GM23338 (cell line): Measurements from ENCODE around the gene CCR6. TPM values are rescaled to one million over a fixed set of nuclear protein-coding genes. Genes with fewer than 3 reads are reported as not detected.

Source experiments
- ATAC-seq: fragments of 200-7000 bp; cut with Tn5 transposase; 3 replicates; pipeline ENCODE4 v1.9.1; 2020
- DNase-seq: peaks from one replicate; pipeline ENCODE4 v3.0.0-alpha.2; 2015; ENCODE audit warnings: low spot score
- H2AFZ ChIP-seq: fragments of 200-600 bp; sonication (generic); 2 replicates; pipeline ENCODE4 v1.8.0; 2016; ENCODE audit warnings: antibody characterized with exemption, mild to moderate bottlenecking, moderate library complexity
- H3F3A ChIP-seq: fragments of 200-600 bp; sonication (generic); replicated peaks from 2 replicates; pipeline ENCODE4 v1.8.0; 2017; ENCODE audit warnings: antibody characterized with exemption, mixed run types, low read depth
- H3K27ac ChIP-seq: fragments of 200-600 bp; sonication (generic); 2 replicates; pipeline ENCODE4 v1.6.1; 2016; ENCODE audit warnings: low read depth
- H3K27me3 ChIP-seq: fragments of 200-600 bp; sonication (generic); 2 replicates; pipeline ENCODE4 v1.8.0; 2016; ENCODE audit warnings: mild to moderate bottlenecking, mixed run types, moderate library complexity; ENCODE audit not compliant: insufficient read depth
- H3K36me3 ChIP-seq: fragments of 200-600 bp; sonication (generic); 2 replicates; pipeline ENCODE4 v1.8.0; 2016; ENCODE audit warnings: mild to moderate bottlenecking; ENCODE audit not compliant: insufficient read depth
- H3K4me1 ChIP-seq: fragments of 200-600 bp; sonication (generic); 2 replicates; pipeline ENCODE4 v1.8.0; 2016; ENCODE audit warnings: mild to moderate bottlenecking, moderate library complexity; ENCODE audit not compliant: insufficient read depth
- H3K4me2 ChIP-seq: fragments of 200-600 bp; sonication (generic); 2 replicates; pipeline ENCODE4 v1.7.1; 2017; ENCODE audit warnings: mixed run types
- H3K4me3 ChIP-seq: fragments of 200-600 bp; sonication (generic); 2 replicates; pipeline ENCODE4 v1.6.1; 2016; ENCODE audit warnings: mixed run types
- H3K79me2 ChIP-seq: fragments of 200-600 bp; sonication (generic); replicated peaks from 2 replicates; pipeline ENCODE4 v1.8.0; 2017; ENCODE audit warnings: mild to moderate bottlenecking; ENCODE audit not compliant: insufficient read depth
- H3K9me2 ChIP-seq: fragments of 200-600 bp; sonication (generic); 2 replicates; pipeline ENCODE4 v1.8.0; 2017; ENCODE audit not compliant: insufficient read depth
- H4K20me1 ChIP-seq: fragments of 200-600 bp; sonication (generic); replicated peaks from 2 replicates; pipeline ENCODE4 v1.8.0; 2017; ENCODE audit warnings: mild to moderate bottlenecking; ENCODE audit not compliant: insufficient read depth
- H3K27ac Mint-ChIP-seq: 2 replicates; pipeline ENCODE4 v1.8.0; 2020; ENCODE audit warnings: inconsistent platforms, mild to moderate bottlenecking, moderate library complexity, mixed read lengths
- H3K27me3 Mint-ChIP-seq: 3 replicates; pipeline ENCODE4 v1.8.0; 2022; ENCODE audit warnings: low read depth, mild to moderate bottlenecking, moderate library complexity, mixed read lengths, inconsistent platforms; ENCODE audit not compliant: insufficient read depth, poor library complexity
- H3K36me3 Mint-ChIP-seq: 3 replicates; pipeline ENCODE4 v1.8.0; 2021; ENCODE audit warnings: low read depth, mild to moderate bottlenecking, inconsistent platforms, moderate library complexity, mixed read lengths
- H3K4me1 Mint-ChIP-seq: 3 replicates; pipeline ENCODE4 v1.8.0; 2020; ENCODE audit warnings: mild to moderate bottlenecking, inconsistent platforms, mixed read lengths
- H3K4me3 Mint-ChIP-seq: 3 replicates; pipeline ENCODE4 v1.8.0; 2021; ENCODE audit warnings: moderate library complexity, mild to moderate bottlenecking, inconsistent platforms, mixed read lengths
- H3K9me3 Mint-ChIP-seq: 3 replicates; pipeline ENCODE4 v1.8.0; 2020; ENCODE audit warnings: moderate library complexity, mild to moderate bottlenecking, inconsistent platforms, mixed read lengths
- CREB1 ChIP-seq: fragments of 250-450 bp; sonication (Bioruptor Pico); IDR thresholded peaks from 2 replicates; pipeline ENCODE4 v1.5.0; 2020; ENCODE audit warnings: low read depth, mild to moderate bottlenecking, moderate library complexity
- CTCF ChIP-seq, 2 experiments: fragments of 200-600 bp in 1 of 2; sonication (generic) in 1 of 2; conservative IDR thresholded peaks; 2 replicates each; pipeline versions ENCODE4 v1.5.1 to v1.6.1; 2016 to 2017; ENCODE audit warnings: antibody characterized with exemption in 2 of 2, low read depth in 2 of 2, mild to moderate bottlenecking in 2 of 2, moderate library complexity in 1 of 2
- ETS1 ChIP-seq: IDR thresholded peaks from 2 replicates; pipeline ENCODE4 v1.6.1; 2016; ENCODE audit warnings: antibody characterized with exemption
- EZH2 ChIP-seq: fragments of 200-600 bp; sonication (generic); IDR thresholded peaks from one replicate; pipeline ENCODE4 v1.8.0; 2017; ENCODE audit warnings: antibody characterized with exemption, mild to moderate bottlenecking, low read depth; ENCODE audit not compliant: unreplicated experiment
- EZH2phosphoT487 ChIP-seq: fragments of 200-600 bp; sonication (generic); IDR thresholded peaks from one replicate; pipeline ENCODE4 v1.8.1; 2018; ENCODE audit warnings: antibody characterized with exemption; ENCODE audit not compliant: unreplicated experiment
- NANOG ChIP-seq: IDR thresholded peaks from 2 replicates; pipeline ENCODE4 v1.6.1; 2016; ENCODE audit warnings: antibody characterized with exemption, borderline replicate concordance
- POLR2AphosphoS5 ChIP-seq: IDR thresholded peaks from 2 replicates; pipeline ENCODE4 v1.6.1; 2016; ENCODE audit warnings: antibody characterized with exemption, low read depth
- REST ChIP-seq: IDR thresholded peaks from one replicate; pipeline ENCODE4 v1.6.1; 2018; ENCODE audit warnings: antibody characterized with exemption; ENCODE audit not compliant: unreplicated experiment
- STAT1 ChIP-seq: IDR thresholded peaks from one replicate; pipeline ENCODE4 v1.6.1; 2016; ENCODE audit warnings: antibody characterized with exemption; ENCODE audit not compliant: unreplicated experiment
- ZNF114 ChIP-seq: fragments of 250-450 bp; sonication (Bioruptor Pico); IDR thresholded peaks from 2 replicates; pipeline ENCODE4 v1.5.0; 2020; ENCODE audit warnings: mild to moderate bottlenecking, moderate library complexity
- ZNF331 ChIP-seq: fragments of 250-450 bp; sonication (Bioruptor Pico); IDR thresholded peaks from 2 replicates; pipeline ENCODE4 v1.5.0; 2020; ENCODE audit warnings: low read depth, mild to moderate bottlenecking, moderate library complexity
- ZNF462 ChIP-seq: fragments of 250-450 bp; sonication (Bioruptor Pico); IDR thresholded peaks from 2 replicates; pipeline ENCODE4 v1.5.0; 2020; ENCODE audit warnings: mild to moderate bottlenecking, moderate library complexity
- polyA plus RNA-seq: library from polyadenylated mRNA; unstranded; fragments of >200 nt; fragmentation: Nextera tagmentation; extraction: Ambion mirVana; gene quantifications from 2 replicates; pipeline ENCODE4 v1.2.1, GENCODE V29; 2016
- total RNA-seq: library from RNA; depleted of rRNA; stranded (reverse); fragments of >200 nt; shearing (Covaris generic); gene quantifications from 2 replicates; pipeline ENCODE4 v1.2.3, GENCODE V29; 2014

Gene CCR6
- total and polyA plus RNA-seq, 2 experiments from 2014 or later = not detected

GRCh38 chr6:167164261-167164660 is 41.4 kb downstream of the CCR6 start:
- H3K9me3 Mint-ChIP-seq = peaks cover 5% of the 10 kb centered on the region; the same call in 1 of the 3 replicates
- Histone ChIP-seq H3K4me3 (no peak overlapping the region), H3K4me1 (peaks cover 32% of the 10 kb centered on the region), H3F3A (peaks cover 10% of the 10 kb centered on the region), H3K27ac (peak overlapping the region; percentile 92), H2AFZ (no peak overlapping the region), H4K20me1 (no peaks in the 10 kb centered on the region), H3K4me2 (peak overlapping the region; percentile 37; the same call in 1 of the 2 replicates), H3K36me3 (no peaks in the 10 kb centered on the region), H3K27me3 (no peaks in the 10 kb centered on the region), H3K79me2 (no peaks in the 10 kb centered on the region), H3K9me2 (peaks cover 24% of the 10 kb centered on the region)
- peak overlapping the region; percentile 53; the same call in 1 of the 2 replicates for H3K27ac Mint-ChIP-seq
- H3K36me3 Mint-ChIP-seq = peaks cover 15% of the 10 kb centered on the region
- H3K4me3 Mint-ChIP-seq = no peak overlapping the region
- no peak for TF ChIP-seq POLR2AphosphoS5
- no peak for TF ChIP-seq ZNF331 (CRISPR knock-in tag)
- TF ChIP-seq EZH2phosphoT487 = no peak
- TF ChIP-seq EZH2 = no peak
- TF ChIP-seq REST = no peak
- TF ChIP-seq CTCF (conservative IDR thresholded peaks at IDR 0.05; ENCODE audit: low read depth in 2 of 2) = no peak
- TF ChIP-seq ZNF114 (CRISPR knock-in tag) = no peak
- TF ChIP-seq ETS1 = no peak
- no peak for TF ChIP-seq ZNF462 (CRISPR knock-in tag)
- TF ChIP-seq NANOG = no peak
- TF ChIP-seq STAT1 = no peak
- TF ChIP-seq CREB1 (CRISPR knock-in tag) = no peak
- no peak for ATAC-seq
- peaks cover 43% of the 10 kb centered on the region for H3K4me1 Mint-ChIP-seq
- no peak for DNase-seq
- peaks cover 16% of the 10 kb centered on the region for H3K27me3 Mint-ChIP-seq
